Medulla oblongata (tissue), 1 donor: ENCODE measurements around the gene CRISPLD2.
"Not testable (repeated sequence)": the region's sequence is repeated elsewhere in the genome, so short reads cannot be mapped to it uniquely, and the experiment has no call there.

Source experiments
- DNase-seq: peaks from one replicate; pipeline ENCODE4 v3.0.0-alpha.2; 2015; ENCODE audit errors: extremely low spot score

The CRISPLD2 gene

DNA sequence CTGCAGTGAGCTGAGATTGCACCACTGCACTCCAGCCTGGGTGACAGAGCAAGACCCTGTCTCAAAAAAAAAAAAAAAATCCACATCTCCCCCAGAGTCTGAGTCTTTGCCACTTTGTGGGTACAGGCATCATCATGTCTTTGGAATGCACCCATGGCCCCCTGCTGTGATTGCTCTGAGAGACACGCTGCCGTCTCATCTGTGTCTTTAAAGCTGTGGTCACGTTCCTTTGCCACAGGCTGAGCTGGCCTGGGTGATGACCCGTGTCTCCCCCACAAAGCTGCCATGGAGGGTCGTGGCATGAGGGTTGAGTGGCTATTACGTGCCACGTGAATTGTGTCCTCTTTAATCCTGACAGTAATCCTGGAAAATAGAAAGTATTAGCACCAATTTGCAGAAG, 20.2 kb downstream of the CRISPLD2 start:
- DNase-seq, result no peak

DNA sequence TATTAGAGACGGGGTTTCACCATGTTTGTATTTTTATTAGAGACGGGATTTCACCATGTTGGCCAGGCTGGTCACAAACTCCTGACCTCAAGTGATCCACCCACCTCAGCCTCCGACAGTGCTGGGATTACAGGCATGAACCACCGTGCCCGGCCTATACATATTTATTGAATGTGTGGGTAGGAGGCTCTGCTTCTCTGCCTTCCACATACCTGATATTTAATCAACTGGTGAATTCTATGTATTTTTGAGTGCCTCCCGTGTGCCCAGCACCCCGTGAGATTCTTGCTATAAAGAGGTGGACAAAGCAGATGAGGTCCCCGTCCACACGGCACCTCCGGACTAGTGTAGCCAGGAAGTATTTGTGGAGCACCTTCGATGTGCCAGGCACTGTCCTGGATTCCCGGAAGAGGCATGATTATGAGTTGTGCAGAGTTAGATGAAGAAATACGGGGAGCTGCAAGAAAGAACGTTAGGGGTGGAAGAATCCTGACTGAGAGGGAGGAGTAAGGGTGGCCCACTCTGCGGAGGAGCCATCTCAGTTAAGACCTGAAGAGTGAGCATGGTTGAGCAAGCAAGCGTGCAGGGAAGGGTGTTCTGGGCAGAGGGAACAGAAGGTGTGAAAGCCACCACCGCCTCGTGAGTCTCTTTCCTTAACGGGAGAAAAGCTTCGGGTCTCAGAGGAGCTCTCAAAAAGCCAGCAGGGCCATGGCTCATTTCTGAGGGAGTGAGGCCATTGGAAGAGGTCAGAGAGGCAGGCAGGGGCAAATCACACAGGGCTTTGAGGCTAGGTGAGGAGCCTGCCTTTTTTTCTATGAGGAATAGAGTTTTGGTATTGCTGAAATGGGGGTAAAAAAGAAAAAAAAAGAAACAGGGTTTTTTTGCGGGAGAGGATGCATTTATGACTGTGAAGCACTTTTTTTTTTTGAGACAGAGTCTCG, 21.2 kb downstream of the CRISPLD2 start:
- DNase-seq, result no peak

DNA sequence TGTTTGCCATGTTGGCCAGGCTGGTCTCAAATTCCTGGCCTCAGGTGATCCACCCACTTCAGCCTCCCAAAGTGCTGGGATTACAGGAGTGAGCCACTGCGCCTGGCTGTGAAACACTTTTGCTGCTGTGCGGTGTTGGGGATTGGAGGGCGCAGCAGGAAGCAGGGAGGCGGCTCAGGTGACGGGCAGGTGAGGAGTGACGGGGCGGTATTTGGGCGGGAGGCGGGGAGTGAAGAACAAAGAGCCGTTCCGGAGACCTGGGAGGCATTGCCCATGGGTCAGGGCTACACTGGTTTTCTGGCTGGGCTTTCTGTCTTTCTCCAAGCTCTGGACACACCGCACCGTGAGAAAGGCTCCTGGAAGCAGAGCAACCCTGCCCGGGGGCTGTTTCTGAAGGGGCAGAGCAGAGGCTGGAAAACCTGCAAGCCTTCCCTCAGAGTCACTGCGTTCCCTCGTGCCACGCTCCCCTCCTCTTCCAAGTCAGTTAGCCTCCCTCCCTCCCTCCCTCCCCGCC, 22.1 kb downstream of the CRISPLD2 start:
- no peak for DNase-seq

DNA sequence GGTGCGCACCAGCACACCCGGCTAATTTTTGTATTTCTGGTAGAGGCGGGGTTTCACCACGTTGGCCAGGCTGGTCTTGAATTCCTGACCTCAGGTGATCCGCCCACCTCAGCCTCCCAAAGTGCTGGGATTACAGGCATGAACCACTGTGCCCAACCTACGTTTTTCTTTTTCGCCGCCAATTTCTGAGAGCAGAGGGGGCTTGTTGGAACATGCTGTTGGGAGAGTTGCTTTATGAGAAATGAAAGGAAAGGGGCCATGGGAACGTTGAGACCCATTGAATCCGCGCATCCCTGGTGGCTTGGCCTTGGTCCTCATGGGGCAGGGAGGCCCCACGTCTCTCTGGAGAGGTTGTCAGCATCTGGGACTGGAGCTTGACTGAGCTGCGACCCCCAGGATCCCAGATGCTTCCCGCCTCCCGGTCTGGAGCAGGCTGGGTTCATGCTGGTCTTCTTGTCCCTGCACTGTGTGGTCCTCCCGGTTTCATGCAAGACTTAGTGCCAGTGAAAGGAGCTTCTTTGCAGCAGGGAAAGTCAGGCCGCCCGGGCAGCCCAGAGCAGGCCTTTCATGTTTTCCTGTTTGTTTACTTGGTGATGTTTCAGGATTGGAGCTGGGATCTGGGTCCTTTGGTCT, 22.8 kb downstream of the CRISPLD2 start:
- no peak for DNase-seq

DNA sequence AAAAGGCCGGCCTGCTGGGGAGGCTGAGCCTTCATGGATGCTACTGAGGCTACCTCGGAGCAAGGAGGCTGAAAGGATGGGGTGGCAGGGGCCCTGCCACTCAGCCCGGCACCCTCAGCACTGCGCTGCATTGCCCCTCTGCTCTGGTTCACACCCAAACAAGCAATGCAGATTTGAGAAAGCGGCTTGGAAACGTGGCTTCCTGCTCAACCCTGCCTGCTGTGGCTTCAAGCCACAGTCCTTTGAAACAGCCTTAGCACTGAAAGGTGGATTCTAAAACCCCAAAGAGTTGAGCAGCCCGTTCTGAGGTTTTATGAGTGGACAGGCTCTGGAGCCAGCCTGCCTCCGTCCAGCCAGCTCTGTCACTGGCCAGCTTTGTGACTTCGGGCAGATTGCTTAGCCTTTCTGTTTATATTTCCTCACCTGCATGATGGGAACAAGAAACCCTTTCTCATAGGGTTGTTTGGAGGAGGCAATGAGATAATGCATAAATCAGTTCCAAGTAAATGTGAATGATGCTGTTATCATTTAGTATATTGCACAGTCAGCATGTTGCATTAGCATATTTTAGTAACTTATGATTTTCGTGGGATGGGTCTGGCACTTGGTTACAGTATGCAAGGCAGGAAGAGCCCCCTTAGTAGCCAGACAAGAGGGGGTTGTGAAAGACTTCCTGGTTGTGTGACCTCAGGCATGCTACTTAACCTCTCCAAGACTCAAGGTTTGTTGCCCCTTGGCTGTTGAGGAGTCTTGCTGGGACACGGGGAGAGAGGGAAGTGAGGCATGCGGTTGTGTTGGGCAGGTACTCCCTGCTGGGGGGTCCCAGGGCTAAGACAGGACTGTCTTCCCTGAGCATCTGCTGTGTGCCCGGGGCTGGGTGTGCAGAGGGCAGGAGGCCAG, 23.6 kb downstream of the CRISPLD2 start:
- DNase-seq, result no peak

DNA sequence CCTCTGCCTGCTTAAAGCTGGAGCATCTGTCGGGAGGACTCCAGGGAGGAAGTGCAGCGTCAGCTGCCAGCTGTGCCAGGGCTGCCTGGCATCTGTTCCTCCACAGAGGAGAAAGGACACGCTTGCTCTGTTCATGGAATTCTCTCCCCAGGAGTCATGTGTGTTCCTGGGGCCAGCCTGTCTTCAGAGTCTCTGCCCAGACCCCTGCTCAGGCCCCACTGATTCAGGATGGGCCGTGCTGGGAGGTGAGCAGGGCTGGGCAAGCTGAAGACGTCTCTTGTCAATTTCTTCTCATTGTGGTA, 24.2 kb downstream of the CRISPLD2 start:
- DNase-seq, result no peak

DNA sequence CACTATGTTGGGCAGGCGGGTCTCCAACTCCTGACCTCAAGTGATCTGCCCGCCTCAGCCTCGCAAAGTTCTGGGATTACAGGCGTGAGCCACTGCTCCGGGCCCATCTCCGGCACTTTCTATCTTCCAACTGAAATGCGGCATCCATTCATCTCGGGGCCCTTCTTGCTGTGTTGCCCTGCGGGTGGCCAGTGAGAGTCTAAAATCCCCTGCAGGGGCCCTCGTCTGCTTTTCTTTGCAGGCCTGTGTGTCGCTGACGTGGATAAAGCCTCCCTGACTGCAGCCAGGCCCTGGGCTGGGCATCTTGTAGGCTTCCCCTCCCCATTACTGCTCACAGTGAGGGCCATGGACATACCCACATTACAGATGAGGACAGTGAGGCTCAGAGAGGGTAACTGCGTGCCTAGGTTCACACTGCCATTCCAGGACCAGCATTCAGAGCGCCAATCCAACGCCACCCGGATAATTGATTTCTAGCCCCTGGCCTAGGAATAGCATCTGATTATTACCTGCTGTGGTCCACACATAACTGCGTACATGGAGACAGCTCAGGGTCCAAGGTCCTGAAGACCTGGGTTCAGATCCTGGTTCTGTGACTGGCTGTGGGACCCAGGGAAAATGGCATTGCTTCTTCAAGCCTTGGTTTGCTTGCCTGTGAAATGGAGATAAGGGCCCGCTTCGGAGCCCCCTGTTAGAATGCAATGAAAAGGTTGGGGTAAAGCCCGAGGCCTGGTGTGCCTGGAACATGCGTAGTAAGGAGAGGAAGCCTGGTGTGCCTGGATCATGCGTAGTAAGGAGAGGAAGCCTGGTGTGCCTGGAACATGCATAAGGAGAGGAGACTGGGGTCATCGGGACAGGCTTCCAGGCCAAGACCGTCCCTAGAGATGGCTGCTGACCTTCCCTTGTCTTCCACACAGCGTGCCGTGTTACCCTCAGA, 25.0 kb downstream of the CRISPLD2 start:
- no peak for DNase-seq

DNA sequence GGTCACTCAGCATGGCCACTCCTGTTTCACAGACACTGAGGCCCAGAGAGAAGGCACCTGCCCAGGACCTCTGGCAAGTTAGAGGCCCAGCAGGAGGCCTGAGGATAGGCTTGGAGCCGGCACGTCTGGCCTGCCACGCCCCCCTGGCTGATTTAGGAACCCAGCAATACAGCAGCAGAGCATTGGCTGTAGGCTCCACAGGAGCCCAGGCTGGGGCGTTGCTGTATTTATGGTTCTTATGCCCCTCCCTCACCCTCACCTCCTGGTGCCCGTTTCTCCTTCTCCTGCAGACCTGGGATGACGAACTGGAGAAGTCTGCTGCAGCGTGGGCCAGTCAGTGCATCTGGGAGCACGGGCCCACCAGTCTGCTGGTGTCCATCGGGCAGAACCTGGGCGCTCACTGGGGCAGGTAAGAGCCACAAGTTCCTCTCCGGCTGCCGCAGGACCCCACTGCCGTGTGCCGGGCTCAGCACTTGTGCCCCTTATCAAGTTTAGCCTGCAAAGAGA, 25.8 kb downstream of the CRISPLD2 start:
- DNase-seq, result no peak

DNA sequence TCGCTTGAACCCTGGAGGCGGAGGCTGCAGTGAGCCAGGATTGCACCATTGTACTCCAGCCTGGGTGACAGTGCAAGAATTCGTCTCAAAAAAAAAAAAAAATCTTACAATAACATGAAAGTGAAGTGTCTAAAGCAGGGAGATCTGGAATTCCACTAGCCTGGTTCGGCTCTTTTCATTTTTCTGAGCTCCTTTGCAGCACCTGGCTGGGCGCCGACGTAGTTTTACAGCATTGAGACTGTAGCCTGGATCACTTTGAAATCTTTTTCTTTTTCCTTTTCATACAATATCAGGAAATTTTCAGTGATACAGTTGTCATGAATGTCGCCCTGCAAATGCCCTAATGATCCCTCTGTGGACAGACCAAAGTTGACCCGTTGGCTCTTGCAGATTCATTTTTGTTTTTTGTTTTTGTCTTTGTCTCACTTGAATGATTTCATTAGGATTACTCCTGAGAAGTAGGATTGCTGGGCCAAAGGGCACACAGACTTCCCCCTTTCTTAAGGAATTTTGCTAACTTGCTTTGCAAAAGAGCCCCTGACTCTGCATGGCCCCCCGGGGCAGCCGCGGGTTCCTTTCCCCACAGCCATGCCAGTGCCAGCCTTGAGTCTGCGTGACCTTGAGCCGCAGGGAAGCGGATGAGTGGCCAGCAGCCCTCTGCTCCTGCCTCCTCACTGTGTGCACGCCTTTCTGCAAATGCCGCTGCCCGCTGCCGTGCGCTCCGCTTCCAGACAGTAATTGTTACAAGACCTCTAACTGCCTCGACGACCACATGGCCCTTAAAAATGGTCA, 28.0 kb downstream of the CRISPLD2 start:
- no peak for DNase-seq

DNA sequence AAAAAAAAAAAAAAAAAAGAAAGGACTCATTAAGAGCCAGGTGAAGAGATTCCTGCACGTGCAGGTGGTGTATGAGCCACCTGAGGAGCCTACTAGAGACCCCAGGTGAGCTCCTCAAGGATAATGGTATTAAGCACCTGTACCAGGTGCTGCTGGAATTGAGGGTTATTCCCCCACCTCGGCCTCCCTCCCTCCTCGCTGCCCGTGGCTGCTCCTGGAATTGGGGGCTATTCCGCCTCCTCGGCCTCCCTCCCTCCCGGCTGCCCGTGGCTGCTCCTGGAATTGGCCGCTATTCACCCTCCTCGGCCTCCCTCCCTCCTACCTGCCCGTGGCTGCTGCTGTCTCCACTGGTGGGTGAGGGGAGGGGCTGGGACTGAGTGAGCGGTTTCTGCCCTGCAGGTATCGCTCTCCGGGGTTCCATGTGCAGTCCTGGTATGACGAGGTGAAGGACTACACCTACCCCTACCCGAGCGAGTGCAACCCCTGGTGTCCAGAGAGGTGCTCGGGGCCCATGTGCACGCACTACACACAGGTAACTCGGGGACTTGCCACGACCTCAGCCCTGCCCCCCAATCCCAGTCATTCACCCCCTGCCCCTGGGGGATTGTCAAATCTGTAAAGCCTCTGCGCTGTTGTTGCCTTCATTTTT, 29.3 kb downstream of the CRISPLD2 start:
- no peak for DNase-seq

DNA sequence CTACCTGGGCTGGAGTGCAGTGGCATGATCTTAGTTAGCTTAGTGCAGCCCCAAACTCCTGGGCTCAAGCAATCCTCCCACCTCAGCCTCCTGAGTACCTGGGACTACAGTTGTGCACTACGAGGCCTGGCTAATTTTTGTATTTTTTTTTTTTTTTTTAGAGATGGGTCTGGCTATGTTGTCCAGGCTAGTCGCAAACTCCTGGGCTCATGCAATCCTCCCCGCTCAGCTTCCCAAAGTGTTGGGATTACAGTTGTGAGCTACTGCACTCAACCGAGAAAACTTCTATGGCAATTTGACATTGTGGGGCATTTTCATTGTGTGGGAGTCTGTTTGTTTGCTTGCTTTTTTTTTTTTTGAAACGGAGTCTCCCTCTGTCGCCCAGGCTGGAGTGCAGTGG, 30.0 kb downstream of the CRISPLD2 start:
- no peak for DNase-seq

DNA sequence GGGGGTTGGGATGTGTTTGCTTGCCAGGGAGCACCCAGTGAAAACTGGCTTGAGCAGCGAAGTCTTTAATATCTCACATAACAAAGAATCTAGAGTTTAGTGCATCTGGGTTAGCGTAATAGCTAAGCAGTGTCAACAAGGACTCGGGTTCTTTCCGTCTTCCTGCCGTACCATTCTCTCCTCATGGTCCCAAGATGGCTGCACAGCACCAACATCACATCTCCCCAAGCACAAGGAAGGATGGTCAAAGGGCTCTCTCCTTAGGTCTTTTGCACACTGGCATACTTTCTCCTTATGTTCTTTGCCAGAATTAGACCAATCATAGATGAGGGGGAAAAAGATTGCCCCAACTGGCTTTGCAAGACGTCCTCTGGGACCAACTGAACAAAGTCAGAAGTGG, 30.9 kb downstream of the CRISPLD2 start:
- DNase-seq, result no peak

DNA sequence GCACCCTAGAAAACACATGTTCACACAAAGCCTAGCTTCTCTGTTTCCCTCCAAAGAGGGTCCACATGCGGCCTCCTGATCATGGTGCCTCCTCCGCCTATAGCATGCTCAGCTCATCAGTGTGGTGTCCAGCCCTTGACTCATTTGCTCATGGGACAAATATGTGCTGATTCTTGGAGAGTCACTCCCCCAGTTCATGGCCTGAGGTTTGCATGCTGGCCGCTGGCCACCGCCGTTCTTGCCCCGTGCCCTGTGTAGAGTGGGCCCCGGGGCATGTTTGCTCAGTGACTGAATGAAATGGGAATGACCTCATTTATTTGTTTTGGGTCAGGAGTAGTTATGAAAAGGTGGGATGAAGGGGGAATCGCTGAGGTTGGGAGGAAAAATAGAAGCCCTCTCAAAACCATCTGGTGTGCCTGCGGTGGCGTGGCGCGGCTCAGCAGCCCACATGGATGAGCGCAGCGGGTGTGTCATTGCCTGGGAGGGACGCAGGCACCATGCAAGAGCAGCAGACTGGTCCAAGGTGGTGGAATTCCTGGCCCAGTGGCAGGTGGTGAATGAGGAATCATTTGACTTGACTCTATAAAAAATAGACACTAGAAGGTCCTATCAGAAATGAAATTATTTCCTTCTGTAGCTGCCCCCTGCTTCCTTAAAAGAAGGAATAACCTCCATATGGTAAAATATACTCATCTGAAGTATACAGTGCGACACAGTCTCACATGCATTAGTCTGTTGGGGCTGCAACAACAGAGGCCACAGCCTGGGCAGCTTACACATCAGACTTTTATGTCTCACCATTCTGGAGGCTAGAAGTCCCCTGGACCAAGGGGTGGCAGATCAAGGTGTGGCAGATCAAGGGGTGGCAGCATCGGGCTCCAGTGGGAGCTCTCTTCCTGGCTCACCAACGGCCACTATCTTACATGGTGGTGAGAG, 31.7 kb downstream of the CRISPLD2 start:
- no peak for DNase-seq

DNA sequence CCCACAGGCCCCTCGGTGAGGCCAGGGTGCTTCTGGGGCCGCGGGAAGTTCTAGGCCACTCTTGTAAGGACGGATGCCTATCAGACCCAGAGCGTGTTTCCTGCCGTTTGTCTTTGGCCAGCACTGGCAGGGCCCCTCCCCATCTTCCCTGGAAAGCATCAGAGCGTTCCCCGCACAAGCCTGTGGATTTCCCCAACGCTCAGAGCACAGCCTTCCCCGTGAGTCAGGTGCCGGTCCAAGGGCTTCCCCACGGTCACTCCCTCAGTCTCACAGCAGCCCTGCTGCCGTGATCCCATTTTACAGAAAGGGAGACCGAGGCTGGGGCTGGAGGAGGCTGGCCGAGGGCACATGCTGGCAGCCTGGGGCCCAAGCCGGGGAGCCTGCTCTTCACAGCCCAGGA, 33.7 kb downstream of the CRISPLD2 start:
- DNase-seq, result no peak

DNA sequence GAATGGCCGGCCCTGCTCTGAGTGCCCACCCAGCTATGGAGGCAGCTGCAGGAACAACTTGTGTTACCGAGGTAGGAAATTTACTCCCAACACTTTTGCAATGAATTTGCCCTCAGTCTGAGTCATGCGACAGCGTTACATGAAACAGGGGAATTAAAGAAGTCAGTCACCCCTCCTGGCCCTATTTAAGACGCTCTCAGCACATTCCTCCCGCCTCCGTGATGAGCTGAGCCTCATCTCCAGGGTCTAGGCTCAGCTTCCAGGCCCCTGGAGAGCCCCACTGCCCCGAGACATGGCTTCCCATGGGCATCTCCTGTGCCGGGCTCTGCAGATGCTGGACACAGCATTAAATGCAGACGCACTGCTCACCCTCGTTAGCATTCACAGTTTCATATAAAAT, 35.0 kb downstream of the CRISPLD2 start:
- DNase-seq, result no peak

DNA sequence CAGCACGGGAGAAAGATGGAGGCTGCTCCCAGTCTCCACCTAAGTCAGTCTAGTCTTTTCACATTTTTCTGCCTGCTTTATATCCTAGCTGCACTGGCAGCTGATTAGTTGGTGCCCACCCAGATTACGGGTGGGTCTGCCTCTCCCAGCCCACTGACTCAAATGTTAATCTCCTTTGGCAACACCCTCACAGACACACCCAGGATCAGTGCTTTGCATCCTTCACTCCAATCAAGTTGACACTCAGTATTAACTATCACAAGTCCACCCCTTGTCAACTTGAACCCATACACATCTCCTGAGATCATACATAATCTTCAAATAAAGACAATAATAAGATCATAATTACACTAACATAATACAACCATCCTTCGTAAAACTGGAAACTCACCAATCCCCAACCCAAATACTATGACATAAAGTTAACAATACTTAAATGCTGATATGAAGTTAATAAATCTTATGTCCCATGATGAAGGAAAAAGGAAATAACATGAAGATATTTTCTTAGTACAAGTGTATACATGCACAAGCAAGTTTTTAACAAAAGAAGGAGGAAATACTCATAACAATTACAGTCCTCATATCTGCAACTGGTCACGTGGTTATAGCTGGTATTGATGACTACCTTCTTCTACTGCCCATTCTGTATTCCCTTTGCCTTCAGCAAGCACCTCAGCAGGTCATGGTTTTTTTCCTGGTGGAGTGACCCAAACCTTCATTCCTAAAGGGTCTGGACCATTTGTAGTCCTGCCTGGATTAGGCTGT, 35.8 kb downstream of the CRISPLD2 start:
- DNase-seq, result not testable (repeated sequence)

DNA sequence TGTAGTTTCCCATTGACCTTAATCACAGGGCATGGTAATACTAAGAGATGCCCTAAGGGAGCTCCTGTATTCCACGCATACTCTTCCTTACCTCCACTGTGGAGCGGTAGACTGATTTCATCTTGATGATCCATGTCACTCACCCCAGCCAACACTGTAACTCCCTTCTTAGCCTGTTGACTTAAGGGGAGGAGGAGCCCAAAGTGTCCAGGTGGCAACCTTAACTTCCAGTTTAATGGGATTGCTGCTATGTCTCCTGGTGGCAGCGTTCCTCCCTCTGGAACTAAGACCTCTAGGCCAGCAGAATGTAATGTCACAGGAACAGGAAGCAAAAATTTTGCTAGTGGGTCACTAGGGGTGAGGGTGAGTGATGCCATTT, 36.4 kb downstream of the CRISPLD2 start:
- not testable (repeated sequence) for DNase-seq

DNA sequence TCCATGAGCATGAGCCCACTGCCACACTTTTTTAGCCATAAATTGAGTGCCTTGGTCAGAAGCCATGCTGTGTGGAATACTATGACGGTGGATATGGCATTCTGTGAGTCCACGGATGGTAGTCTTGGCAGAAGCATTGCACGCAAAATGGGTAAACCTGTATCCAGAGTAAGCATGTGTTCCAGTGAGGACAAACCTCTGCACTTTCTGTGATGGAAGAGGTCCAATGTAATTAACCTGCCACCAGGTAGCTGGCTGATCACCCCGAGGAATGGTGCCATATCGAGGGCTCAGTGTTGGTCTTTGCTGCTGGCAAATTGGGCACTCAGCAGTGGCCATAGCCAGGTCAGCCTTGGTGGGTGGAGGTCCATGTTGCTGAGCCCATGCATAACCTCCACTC, 37.0 kb downstream of the CRISPLD2 start:
- not testable (repeated sequence) for DNase-seq
